ENCODE results near the gene DOCK2. TPM values are rescaled to one million over a fixed set of nuclear protein-coding genes. Genes with fewer than 3 reads are reported as not detected.

The DOCK2 gene
- total and polyA plus RNA-seq, 2 donors (not counting 1 experiment from before 2014, with no cell fraction given): 112 to 330 TPM

DNA sequence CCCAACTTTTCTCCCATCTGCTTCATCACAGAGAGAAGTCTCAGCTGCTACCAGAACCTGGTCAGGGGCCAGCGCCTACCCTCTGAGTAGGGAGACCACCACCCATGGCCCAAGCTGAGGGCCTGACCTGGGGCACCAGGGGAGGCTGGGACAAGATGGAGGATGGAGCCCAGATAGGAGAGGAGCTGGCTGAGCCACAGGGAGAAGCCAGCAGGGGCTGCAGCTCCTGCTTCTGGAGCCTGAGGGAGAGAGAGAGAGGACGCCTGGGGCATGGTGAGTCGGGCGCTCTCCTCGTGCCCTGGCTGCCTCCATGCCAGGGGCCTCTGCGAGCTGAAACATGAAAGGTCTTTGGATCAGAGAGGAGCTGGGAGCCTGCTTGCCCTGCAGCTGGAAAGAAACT, 467.2 kb downstream of the DOCK2 start:
- TF ChIP-seq, protein P1, sequence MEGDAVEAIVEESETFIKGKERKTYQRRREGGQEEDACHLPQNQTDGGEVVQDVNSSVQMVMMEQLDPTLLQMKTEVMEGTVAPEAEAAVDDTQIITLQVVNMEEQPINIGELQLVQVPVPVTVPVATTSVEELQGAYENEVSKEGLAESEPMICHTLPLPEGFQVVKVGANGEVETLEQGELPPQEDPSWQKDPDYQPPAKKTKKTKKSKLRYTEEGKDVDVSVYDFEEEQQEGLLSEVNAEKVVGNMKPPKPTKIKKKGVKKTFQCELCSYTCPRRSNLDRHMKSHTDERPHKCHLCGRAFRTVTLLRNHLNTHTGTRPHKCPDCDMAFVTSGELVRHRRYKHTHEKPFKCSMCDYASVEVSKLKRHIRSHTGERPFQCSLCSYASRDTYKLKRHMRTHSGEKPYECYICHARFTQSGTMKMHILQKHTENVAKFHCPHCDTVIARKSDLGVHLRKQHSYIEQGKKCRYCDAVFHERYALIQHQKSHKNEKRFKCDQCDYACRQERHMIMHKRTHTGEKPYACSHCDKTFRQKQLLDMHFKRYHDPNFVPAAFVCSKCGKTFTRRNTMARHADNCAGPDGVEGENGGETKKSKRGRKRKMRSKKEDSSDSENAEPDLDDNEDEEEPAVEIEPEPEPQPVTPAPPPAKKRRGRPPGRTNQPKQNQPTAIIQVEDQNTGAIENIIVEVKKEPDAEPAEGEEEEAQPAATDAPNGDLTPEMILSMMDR (IDR thresholded peaks at IDR 0.05): no peak
- TF ChIP-seq EZH2 (IDR thresholded peaks at IDR 0.05; ENCODE audit: borderline replicate concordance, insufficient read depth, low read depth, low read length, poor library complexity, severe bottlenecking): no peak
- intact Hi-C loops (cut with micrococcal nuclease): loop anchor here (5.0 kb wide), 2 partner anchors 103 to 163 kb away; no protein-coding TSS in a partner anchor
- H3K36me3 ChIP-seq (replicated peaks in 1 of 2; ENCODE audit: control extremely low read depth in 1 of 2, control insufficient read depth in 1 of 2, extremely low read depth in 1 of 2, insufficient read depth in 2 of 2, low read length in 1 of 2): no peaks in the 10 kb centered on the region
- ATAC-seq (ENCODE audit: low read depth) (no peak), DNase-seq (no peak)
- H3K9me3 Mint-ChIP-seq (ENCODE audit: insufficient read depth): no peaks in the 10 kb centered on the region
- ChIA-PET CTCF (no interaction called here), POLR2A (no interaction called here)
- no peak overlapping the region for H3K4me3 ChIP-seq (ENCODE audit: control extremely low read depth in 1 of 5, extremely low read depth in 1 of 5, insufficient read depth in 1 of 5, low read depth in 2 of 5, low read length in 4 of 5)
- H3K4me3 Mint-ChIP-seq: no peak overlapping the region
- H3K27me3 Mint-ChIP-seq: peaks cover 10% of the 10 kb centered on the region
- no peak overlapping the region for H3K4me2 ChIP-seq (replicated peaks; ENCODE audit: low read depth, low read length, poor library complexity, severe bottlenecking)
- no peaks in the 10 kb centered on the region for H4K20me1 ChIP-seq (ENCODE audit: control insufficient read depth, insufficient read depth, low read length, poor library complexity, severe bottlenecking)
- H2AFZ ChIP-seq (ENCODE audit: insufficient read depth, low read depth, low read length, poor library complexity, severe bottlenecking): no peak overlapping the region
- no peak overlapping the region for H3K27ac Mint-ChIP-seq
- H3K4me1 Mint-ChIP-seq: no peaks in the 10 kb centered on the region
- H3K27ac ChIP-seq (ENCODE audit: low read length in 2 of 2): no peak overlapping the region
- H3K27me3 ChIP-seq (replicated peaks in 1 of 4; ENCODE audit: control extremely low read depth in 1 of 4, control insufficient read depth in 3 of 4, insufficient read depth in 4 of 4, low read length in 3 of 4): peaks cover 0 to 4% (median 1%) of the 10 kb centered on the region in 4 experiments
- no peaks in the 10 kb centered on the region for H3K4me1 ChIP-seq (ENCODE audit: control insufficient read depth in 2 of 2, insufficient read depth in 2 of 2, low read length in 2 of 2)
- H3K9me3 ChIP-seq (ENCODE audit: control extremely low read depth in 1 of 3, control insufficient read depth in 2 of 3, insufficient read depth in 1 of 3, low read length in 2 of 3): peaks cover 0 to 5% (median 0%) of the 10 kb centered on the region in 3 donors
- 89% methylated on average over 3 of the region's 6 CpGs for whole genome bisulfite sequencing (ENCODE audit: insufficient coverage)
- H3K79me2 ChIP-seq (ENCODE audit: control insufficient read depth, insufficient read depth, low read length): no peaks in the 10 kb centered on the region
- no peak overlapping the region for H3K9ac ChIP-seq (ENCODE audit: low read length)

DNA sequence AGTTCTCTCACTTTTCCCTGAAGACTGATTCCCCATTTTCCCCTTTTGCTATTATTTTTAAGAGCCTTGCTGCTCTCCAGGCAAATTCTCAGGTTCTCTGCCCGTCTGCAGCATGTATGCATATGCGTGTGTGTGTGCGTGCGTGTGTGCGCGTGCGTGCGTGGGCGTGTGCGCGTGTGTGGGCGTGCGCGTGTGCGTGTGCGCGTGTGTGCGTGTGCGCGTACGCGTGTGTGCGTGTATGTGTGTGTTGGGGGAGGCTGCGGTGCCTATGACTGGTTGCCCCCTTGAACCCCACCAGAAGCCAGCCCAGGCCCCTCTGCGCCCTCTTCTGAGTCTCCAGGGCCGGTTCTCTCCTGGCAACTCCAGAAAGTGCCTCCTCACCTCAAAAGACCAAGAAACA, 467.6 kb downstream of the DOCK2 start:
- H3K4me1 Mint-ChIP-seq: no peaks in the 10 kb centered on the region
- intact Hi-C loops (cut with micrococcal nuclease): loop anchor here (5.0 kb wide), 2 partner anchors 103 to 163 kb away; no protein-coding TSS in a partner anchor
- ChIA-PET POLR2A (no interaction called here), CTCF (no interaction called here)
- H4K20me1 ChIP-seq (ENCODE audit: control insufficient read depth, insufficient read depth, low read length, poor library complexity, severe bottlenecking): no peaks in the 10 kb centered on the region
- no peaks in the 10 kb centered on the region for H3K36me3 ChIP-seq (replicated peaks in 1 of 2; ENCODE audit: control extremely low read depth in 1 of 2, control insufficient read depth in 1 of 2, extremely low read depth in 1 of 2, insufficient read depth in 2 of 2, low read length in 1 of 2)
- no peaks in the 10 kb centered on the region for H3K4me1 ChIP-seq (ENCODE audit: control insufficient read depth in 2 of 2, insufficient read depth in 2 of 2, low read length in 2 of 2)
- no peak overlapping the region for H3K27ac Mint-ChIP-seq
- H3K79me2 ChIP-seq (ENCODE audit: control insufficient read depth, insufficient read depth, low read length): no peaks in the 10 kb centered on the region
- no peak for ATAC-seq (ENCODE audit: low read depth)
- H3K9ac ChIP-seq (ENCODE audit: low read length): no peak overlapping the region
- no peak for TF ChIP-seq EZH2 (IDR thresholded peaks at IDR 0.05; ENCODE audit: borderline replicate concordance, insufficient read depth, low read depth, low read length, poor library complexity, severe bottlenecking)
- TF ChIP-seq, protein P1 (IDR thresholded peaks at IDR 0.05): no peak
- H3K27ac ChIP-seq (ENCODE audit: low read length in 2 of 2): no peak overlapping the region
- H3K4me3 Mint-ChIP-seq: no peak overlapping the region
- WGBS (ENCODE audit: insufficient coverage): 92% methylated on average over 9 of the region's 26 CpGs
- peaks cover 0 to 5% (median 0%) of the 10 kb centered on the region in 3 donors for H3K9me3 ChIP-seq (ENCODE audit: control extremely low read depth in 1 of 3, control insufficient read depth in 2 of 3, insufficient read depth in 1 of 3, low read length in 2 of 3)
- H3K4me2 ChIP-seq (replicated peaks; ENCODE audit: low read depth, low read length, poor library complexity, severe bottlenecking): no peak overlapping the region
- peaks cover 0 to 4% (median 1%) of the 10 kb centered on the region in 4 experiments for H3K27me3 ChIP-seq (replicated peaks in 1 of 4; ENCODE audit: control extremely low read depth in 1 of 4, control insufficient read depth in 3 of 4, insufficient read depth in 4 of 4, low read length in 3 of 4)
- H3K27me3 Mint-ChIP-seq: peaks cover 10% of the 10 kb centered on the region
- H3K9me3 Mint-ChIP-seq (ENCODE audit: insufficient read depth): no peaks in the 10 kb centered on the region
- no peak overlapping the region for H2AFZ ChIP-seq (ENCODE audit: insufficient read depth, low read depth, low read length, poor library complexity, severe bottlenecking)
- no peak for DNase-seq
- H3K4me3 ChIP-seq (ENCODE audit: control extremely low read depth in 1 of 5, extremely low read depth in 1 of 5, insufficient read depth in 1 of 5, low read depth in 2 of 5, low read length in 4 of 5): no peak overlapping the region
